Natural killer cell (primary cell): ENCODE results near the gene PARD3B. TPM values are rescaled to one million over a fixed set of nuclear protein-coding genes. Genes with fewer than 3 reads are reported as not detected.

Experiments used
- ATAC-seq, 3 donors: fragments of 150-1000 bp in 2 of 3; fragments of 200-7000 bp in 1 of 3; cut with Tn5 transposase; 1 replicate in 1 of 3; 2 replicates in 2 of 3; pipeline ENCODE4 v1.10.0; 2021; ENCODE audit warnings: mild to moderate bottlenecking in 2 of 3, moderate library complexity in 2 of 3
- DNase-seq, 2 donors: peaks; one replicate each; pipeline versions ENCODE4 v3.0.0 to v3.0.0-alpha.2; 2013 to 2021; ENCODE audit warnings: mixed read lengths in 1 of 2
- H3K27ac ChIP-seq: one replicate; pipeline ENCODE4 v1.5.1; 2013; ENCODE audit warnings: mild to moderate bottlenecking, low read length
- H3K27me3 ChIP-seq: one replicate; pipeline ENCODE4 v1.6.1; 2013; ENCODE audit warnings: low read length; ENCODE audit not compliant: control insufficient read depth, insufficient read depth
- H3K36me3 ChIP-seq: one replicate; pipeline ENCODE4 v1.6.1; 2013; ENCODE audit warnings: low read length; ENCODE audit not compliant: control insufficient read depth, insufficient read depth
- H3K4me1 ChIP-seq: one replicate; pipeline ENCODE4 v1.6.1; 2013; ENCODE audit warnings: low read length; ENCODE audit not compliant: control insufficient read depth, insufficient read depth
- H3K4me3 ChIP-seq: one replicate; pipeline ENCODE4 v1.5.1; 2013; ENCODE audit warnings: low read length
- H3K9me3 ChIP-seq: one replicate; pipeline ENCODE4 v1.6.1; 2013; ENCODE audit warnings: low read length; ENCODE audit not compliant: control insufficient read depth, insufficient read depth
- H3K27ac Mint-ChIP-seq, 2 donors: one replicate each; pipeline ENCODE4 v1.8.0; 2022; ENCODE audit warnings: mild to moderate bottlenecking in 2 of 2, mixed read lengths in 2 of 2, moderate library complexity in 1 of 2
- H3K27me3 Mint-ChIP-seq, 2 donors: one replicate each; pipeline ENCODE4 v1.8.0; 2022; ENCODE audit warnings: low read depth in 2 of 2, mixed read lengths in 2 of 2
- H3K36me3 Mint-ChIP-seq: one replicate; pipeline ENCODE4 v1.8.0; 2022; ENCODE audit warnings: mixed read lengths
- H3K4me1 Mint-ChIP-seq, 2 donors: one replicate each; pipeline ENCODE4 v1.8.0; 2022; ENCODE audit warnings: mixed read lengths in 2 of 2
- H3K4me3 Mint-ChIP-seq: one replicate; pipeline ENCODE4 v1.8.0; 2022; ENCODE audit warnings: mild to moderate bottlenecking, moderate library complexity, mixed read lengths
- H3K9me3 Mint-ChIP-seq, 2 donors: one replicate each; pipeline ENCODE4 v1.8.0; 2022; ENCODE audit warnings: mixed read lengths in 2 of 2
- CTCF ChIP-seq: fragments of 200-600 bp; IDR thresholded peaks from one replicate; pipeline ENCODE4 v1.8.0; 2022; ENCODE audit warnings: antibody characterized with exemption
- WGBS: methylation state at CpG from one replicate; pipeline ENCODE4 v1.1.7; 2013; ENCODE audit warnings: missing lambda C conversion rate; ENCODE audit not compliant: insufficient coverage; 5-methylcytosine and 5-hydroxymethylcytosine counted together
- intact Hi-C: fragments of 100-400 bp; cut with micrococcal nuclease; formaldehyde crosslinking; loops from one replicate; pipeline ENCODE4 v1.14.2; 2022
- total RNA-seq, 4 donors: library from RNA; stranded (reverse); fragments of 120-200 nt in 1 of 4; gene quantifications; one replicate each; pipeline versions ENCODE4 v1.2.3 to v1.2.4, GENCODE V29; 2013 to 2022

The PARD3B gene
- total RNA-seq, 3 donors from 2014 or later (not counting 1 experiment from before 2014, with no cell fraction given) = 0.13 to 0.45 TPM; not detected in 1

DNA sequence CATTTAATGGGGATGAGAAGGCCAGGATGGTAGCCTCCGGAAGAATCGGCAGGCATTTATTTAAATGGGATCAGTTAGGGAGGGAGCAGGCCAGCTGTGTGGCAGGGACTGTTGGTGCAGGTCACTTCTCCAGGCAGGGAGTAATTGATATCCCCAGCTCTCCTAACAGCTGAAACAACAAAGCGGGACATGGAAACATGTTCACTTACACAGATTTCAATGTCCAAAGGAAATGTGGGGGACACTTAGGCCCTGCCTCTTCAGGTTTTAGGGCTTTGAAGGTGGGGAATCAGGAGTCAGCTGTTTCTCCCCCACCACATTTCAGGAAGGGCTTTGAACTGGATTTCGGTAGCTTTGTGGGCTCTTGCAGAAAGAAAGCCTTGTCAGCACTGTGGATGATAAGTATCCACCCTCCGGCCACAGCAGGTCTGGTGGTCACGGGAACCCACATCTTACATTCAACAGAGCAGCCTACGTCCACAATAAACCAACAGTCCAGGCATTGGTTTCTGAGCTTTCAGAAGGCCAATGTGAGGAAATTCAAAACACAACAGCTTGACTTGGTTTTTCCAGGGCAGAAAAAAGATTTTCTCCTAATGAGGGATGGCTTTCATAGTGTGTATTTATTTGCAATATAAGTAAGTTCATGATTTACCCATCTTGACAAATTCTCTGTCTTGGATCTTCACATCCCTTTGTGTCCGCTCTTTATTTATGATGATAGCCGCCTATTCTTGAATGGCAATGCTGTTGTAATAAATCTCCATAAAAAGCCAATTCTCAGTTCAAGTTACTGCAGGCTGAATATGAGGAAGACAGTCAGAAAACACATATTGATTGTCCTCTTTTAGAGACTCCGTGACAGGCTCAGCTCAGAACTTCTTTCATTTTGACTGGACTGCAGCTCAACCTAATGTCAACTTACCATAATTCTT is 1040.4 kb downstream of the PARD3B start:
- Histone ChIP-seq H3K36me3 (no peaks in the 10 kb centered on the region), H3K4me1 (no peaks in the 10 kb centered on the region), H3K4me3 (no peak overlapping the region), H3K27ac (no peak overlapping the region), H3K27me3 (no peaks in the 10 kb centered on the region), H3K9me3 (no peaks in the 10 kb centered on the region)
- Mint-ChIP-seq H3K27ac (no peak overlapping the region), H3K9me3 (no peaks in the 10 kb centered on the region), H3K27me3 (peaks cover 0 to 6% of the 10 kb centered on the region in 2 donors), H3K36me3 (no peaks in the 10 kb centered on the region), H3K4me1 (no peaks in the 10 kb centered on the region), H3K4me3 (no peak overlapping the region)
- ATAC-seq (no peak), DNase-seq (no peak)
- WGBS = 68% methylated on average over 9 of the region's 10 CpGs
- TF ChIP-seq CTCF = no peak
- intact Hi-C loops = no loop called here

DNA sequence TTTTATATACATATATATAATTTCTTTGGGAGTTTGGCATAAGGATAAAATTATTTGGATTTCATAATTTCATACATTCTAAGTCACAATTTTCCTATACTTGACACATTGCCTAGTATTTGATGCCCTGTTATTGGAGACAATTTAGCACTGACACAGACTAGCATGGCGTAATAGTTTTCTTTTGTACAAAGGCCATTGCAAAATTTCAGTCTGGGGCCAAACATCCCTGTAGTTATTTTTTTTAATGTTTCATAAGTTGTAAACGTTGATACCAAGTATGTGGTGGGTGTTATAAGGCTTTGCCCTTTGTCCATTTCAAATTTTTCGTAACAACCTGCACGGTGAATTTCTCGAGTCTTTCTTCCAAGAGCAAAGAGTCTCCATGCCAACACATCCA is 1041.4 kb downstream of the PARD3B start:
- H3K9me3 ChIP-seq = no peaks in the 10 kb centered on the region
- no peaks in the 10 kb centered on the region for H3K36me3 Mint-ChIP-seq
- H3K27ac Mint-ChIP-seq = no peak overlapping the region
- intact Hi-C loops = no loop called here
- TF ChIP-seq CTCF = no peak
- ATAC-seq (no peak), DNase-seq (no peak)
- no peaks in the 10 kb centered on the region for H3K4me1 ChIP-seq
- H3K9me3 Mint-ChIP-seq = no peaks in the 10 kb centered on the region
- H3K27me3 Mint-ChIP-seq = peaks cover 0 to 6% of the 10 kb centered on the region in 2 donors
- H3K36me3 ChIP-seq = no peaks in the 10 kb centered on the region
- H3K4me1 Mint-ChIP-seq = no peaks in the 10 kb centered on the region
- no peak overlapping the region for H3K27ac ChIP-seq
- no peaks in the 10 kb centered on the region for H3K27me3 ChIP-seq
- no peak overlapping the region for H3K4me3 Mint-ChIP-seq
- H3K4me3 ChIP-seq = no peak overlapping the region
- 69% methylated on average over 3 of the region's 5 CpGs for WGBS

GRCh38 chr2:205589479-205589878 is 1044.2 kb downstream of the PARD3B start:
- Mint-ChIP-seq H3K4me1 (no peaks in the 10 kb centered on the region), H3K36me3 (no peaks in the 10 kb centered on the region), H3K27ac (no peak overlapping the region), H3K27me3 (peaks cover 0 to 6% of the 10 kb centered on the region in 2 donors), H3K9me3 (no peaks in the 10 kb centered on the region), H3K4me3 (no peak overlapping the region)
- H3K27me3 ChIP-seq = no peaks in the 10 kb centered on the region
- ATAC-seq = no peak
- no peaks in the 10 kb centered on the region for H3K9me3 ChIP-seq
- no peak for TF ChIP-seq CTCF
- H3K36me3 ChIP-seq = no peaks in the 10 kb centered on the region
- intact Hi-C loops = no loop called here
- WGBS = no CpG with 5 or more reads among the region's 1 CpG
- no peaks in the 10 kb centered on the region for H3K4me1 ChIP-seq
- DNase-seq = no peak
- no peak overlapping the region for H3K27ac ChIP-seq
- no peak overlapping the region for H3K4me3 ChIP-seq
